Activated naive CD8-positive, alpha-beta T cell treated with anti-CD3 and anti-CD28 coated beads, Interleukin-2, amount 50 U/mL, for 24 hours (primary cell): ENCODE data around the gene LHCGR.

Experiments
- ATAC-seq: fragments of 150-1000 bp; cut with Tn5 transposase; one replicate; pipeline ENCODE4 v1.10.0; 2021
- DNase-seq: peaks from one replicate; pipeline ENCODE4 v3.0.0; 2021
- H3K27ac Mint-ChIP-seq: one replicate; pipeline ENCODE4 v1.8.0; 2021; ENCODE audit warnings: mild to moderate bottlenecking, mixed read lengths
- H3K27me3 Mint-ChIP-seq: one replicate; pipeline ENCODE4 v1.8.0; 2021; ENCODE audit warnings: mixed read lengths
- H3K36me3 Mint-ChIP-seq: one replicate; pipeline ENCODE4 v1.8.0; 2021; ENCODE audit warnings: low read depth, mixed read lengths
- H3K4me1 Mint-ChIP-seq: one replicate; pipeline ENCODE4 v1.8.0; 2021; ENCODE audit warnings: mixed read lengths
- H3K4me3 Mint-ChIP-seq: one replicate; pipeline ENCODE4 v1.8.0; 2021; ENCODE audit warnings: mild to moderate bottlenecking, moderate library complexity, mixed read lengths
- H3K9me3 Mint-ChIP-seq: one replicate; pipeline ENCODE4 v1.8.0; 2021; ENCODE audit warnings: mixed read lengths

The LHCGR gene

GRCh38 chr2:48638261-48638660, 117.3 kb downstream of the LHCGR start:
- H3K4me1 Mint-ChIP-seq: no peaks in the 10 kb centered on the region
- H3K9me3 Mint-ChIP-seq: no peaks in the 10 kb centered on the region

More at GRCh38 chr2:48638261-48638660, 117.3 kb downstream of the LHCGR start:
- H3K4me3 Mint-ChIP-seq: no peak overlapping the region
- no peak for ATAC-seq
- peaks cover 5% of the 10 kb centered on the region for H3K27me3 Mint-ChIP-seq
- DNase-seq: no peak
- no peaks in the 10 kb centered on the region for H3K36me3 Mint-ChIP-seq
- no peak overlapping the region for H3K27ac Mint-ChIP-seq
